G401 (cell line): ENCODE results near the gene FIZ1. TPM values are rescaled to one million over a fixed set of nuclear protein-coding genes. Genes with fewer than 3 reads are reported as not detected.

Experiments
- DNase-seq: peaks from one replicate; pipeline ENCODE4 v3.0.0-alpha.2; 2015; ENCODE audit warnings: low spot score
- in situ Hi-C: cut with HindIII; loops from 2 replicates; pipeline ENCODE4 v1.10.0; 2016; ENCODE audit warnings: low sequenced_read_pairs, mixed read lengths
- total RNA-seq: library from RNA; depleted of rRNA; stranded (reverse); fragments of >200 nt; shearing (Covaris generic); gene quantifications from 2 replicates; pipeline ENCODE4 v1.2.3, GENCODE V29; 2014

Gene FIZ1
- total RNA-seq, 1 experiment from 2014 or later: 7.7 TPM

DNA sequence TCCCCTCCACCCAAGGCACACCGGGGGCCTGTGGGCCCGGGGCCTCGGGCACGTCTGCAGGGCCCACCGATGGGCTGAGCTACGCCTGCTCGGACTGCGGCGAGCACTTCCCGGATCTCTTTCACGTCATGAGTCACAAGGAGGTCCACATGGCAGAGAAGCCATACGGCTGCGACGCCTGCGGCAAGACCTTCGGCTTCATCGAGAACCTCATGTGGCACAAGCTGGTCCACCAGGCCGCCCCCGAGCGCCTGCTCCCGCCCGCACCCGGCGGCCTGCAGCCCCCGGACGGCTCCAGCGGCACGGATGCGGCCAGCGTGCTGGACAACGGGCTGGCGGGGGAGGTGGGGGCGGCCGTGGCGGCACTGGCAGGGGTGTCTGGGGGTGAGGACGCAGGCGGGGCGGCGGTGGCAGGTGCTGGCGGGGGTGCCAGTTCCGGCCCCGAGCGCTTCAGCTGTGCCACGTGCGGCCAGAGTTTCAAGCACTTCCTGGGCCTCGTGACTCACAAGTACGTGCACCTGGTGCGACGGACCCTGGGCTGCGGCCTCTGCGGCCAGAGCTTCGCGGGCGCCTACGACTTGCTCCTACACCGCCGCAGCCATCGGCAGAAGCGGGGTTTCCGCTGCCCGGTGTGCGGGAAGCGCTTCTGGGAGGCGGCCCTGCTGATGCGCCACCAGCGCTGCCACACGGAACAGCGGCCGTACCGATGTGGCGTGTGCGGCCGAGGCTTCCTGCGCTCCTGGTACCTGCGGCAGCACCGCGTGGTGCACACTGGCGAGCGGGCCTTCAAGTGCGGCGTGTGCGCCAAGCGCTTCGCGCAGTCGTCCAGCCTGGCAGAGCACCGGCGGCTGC, 16.5 kb upstream of the FIZ1 start:
- in situ Hi-C loops: no loop called here
- DNase-seq: no peak

DNA sequence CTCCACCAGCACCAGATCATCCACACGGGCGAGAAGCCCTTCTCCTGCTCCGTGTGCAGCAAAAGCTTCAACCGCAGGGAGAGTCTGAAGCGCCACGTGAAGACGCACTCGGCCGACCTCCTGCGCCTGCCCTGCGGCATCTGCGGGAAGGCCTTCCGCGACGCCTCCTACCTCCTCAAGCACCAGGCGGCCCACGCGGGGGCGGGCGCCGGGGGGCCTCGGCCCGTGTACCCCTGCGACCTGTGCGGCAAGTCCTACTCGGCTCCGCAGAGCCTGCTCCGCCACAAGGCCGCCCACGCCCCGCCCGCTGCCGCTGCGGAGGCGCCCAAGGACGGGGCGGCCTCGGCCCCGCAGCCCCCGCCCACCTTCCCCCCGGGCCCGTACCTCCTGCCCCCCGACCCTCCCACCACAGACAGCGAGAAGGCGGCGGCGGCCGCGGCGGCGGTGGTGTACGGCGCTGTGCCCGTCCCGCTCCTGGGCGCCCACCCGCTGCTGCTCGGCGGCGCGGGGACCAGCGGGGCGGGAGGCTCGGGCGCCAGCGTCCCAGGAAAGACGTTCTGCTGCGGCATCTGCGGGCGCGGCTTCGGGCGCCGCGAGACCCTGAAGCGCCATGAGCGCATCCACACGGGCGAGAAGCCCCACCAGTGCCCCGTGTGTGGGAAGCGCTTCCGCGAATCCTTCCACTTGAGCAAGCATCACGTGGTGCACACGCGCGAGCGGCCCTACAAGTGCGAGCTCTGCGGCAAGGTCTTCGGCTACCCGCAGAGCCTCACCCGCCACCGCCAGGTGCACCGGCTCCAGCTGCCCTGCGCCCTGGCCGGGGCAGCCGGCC, 15.6 kb upstream of the FIZ1 start:
- DNase-seq: no peak
- in situ Hi-C loops: no loop called here

DNA sequence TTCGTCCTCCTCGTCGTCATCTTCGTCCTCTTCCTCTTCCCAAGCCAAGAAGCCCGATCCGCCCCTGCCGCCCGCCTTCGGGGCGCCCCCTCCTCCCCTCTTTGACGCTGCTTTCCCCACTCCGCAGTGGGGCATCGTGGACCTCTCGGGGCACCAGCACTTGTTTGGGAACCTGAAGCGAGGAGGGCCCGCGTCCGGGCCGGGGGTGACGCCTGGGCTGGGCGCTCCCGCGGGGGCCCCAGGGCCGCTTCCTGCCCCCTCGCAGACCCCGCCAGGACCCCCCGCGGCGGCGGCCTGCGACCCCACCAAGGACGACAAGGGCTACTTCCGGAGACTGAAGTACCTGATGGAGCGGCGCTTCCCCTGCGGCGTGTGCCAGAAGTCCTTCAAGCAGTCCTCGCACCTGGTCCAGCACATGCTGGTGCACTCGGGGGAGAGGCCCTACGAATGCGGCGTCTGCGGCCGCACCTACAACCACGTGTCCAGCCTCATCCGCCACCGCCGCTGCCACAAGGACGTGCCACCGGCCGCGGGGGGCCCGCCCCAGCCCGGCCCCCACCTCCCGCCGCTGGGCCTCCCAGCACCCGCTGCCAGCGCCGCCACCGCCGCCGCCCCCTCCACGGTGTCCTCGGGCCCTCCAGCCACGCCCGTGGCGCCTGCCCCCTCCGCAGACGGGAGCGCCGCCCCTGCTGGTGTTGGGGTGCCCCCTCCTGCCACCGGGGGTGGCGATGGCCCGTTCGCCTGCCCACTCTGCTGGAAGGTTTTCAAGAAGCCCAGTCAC, 14.8 kb upstream of the FIZ1 start:
- in situ Hi-C loops: no loop called here
- no peak for DNase-seq

DNA sequence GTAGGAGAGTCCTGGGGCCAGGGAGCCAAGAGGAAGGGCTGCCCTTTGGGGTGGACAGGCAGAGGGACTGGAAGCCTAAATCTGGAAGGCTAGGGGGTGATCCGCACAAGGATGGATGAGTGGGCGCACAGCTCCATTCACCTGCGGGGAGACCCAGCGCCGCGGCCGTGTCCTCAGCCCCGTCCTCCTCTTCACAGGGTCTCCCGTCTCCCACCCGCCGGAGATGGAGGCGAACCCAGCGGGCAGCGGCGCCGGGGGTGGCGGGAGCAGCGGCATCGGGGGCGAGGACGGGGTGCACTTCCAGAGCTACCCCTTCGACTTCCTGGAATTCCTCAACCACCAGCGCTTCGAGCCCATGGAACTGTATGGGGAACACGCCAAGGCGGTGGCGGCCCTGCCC, 14.1 kb upstream of the FIZ1 start:
- DNase-seq: no peak
- in situ Hi-C loops: no loop called here

DNA sequence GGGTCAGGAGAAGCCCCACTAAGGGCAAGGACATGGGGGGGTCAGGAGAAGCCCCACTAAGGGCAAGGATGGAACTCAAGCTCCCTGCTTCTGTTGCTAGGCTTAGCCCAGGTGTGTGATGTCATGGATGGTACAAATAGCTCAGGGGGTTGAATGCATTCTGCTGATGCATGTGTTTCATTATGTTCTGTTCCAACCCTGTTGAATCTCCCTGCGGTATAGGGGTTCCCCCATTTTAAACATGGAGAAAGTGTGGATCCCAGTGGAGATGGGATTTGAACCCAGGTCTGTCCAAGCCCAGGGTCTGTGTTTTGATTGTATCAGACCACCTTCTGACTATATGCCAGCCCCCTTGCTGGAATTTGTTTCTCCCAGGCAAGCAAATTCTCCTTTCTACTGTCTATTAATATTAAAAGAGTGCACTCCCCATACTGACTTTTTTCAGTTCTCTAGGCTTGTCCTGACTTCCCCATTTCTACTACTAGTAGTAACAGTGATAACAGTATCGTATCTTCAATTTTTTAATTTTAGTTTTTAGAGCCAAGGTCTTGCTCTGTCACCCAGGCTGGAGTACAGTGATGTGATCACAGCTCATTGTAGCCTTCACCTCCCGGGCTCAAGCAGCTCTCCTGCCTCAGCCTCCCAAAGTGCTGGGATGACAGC, 12.8 kb upstream of the FIZ1 start:
- in situ Hi-C loops: no loop called here
- DNase-seq: no peak

DNA sequence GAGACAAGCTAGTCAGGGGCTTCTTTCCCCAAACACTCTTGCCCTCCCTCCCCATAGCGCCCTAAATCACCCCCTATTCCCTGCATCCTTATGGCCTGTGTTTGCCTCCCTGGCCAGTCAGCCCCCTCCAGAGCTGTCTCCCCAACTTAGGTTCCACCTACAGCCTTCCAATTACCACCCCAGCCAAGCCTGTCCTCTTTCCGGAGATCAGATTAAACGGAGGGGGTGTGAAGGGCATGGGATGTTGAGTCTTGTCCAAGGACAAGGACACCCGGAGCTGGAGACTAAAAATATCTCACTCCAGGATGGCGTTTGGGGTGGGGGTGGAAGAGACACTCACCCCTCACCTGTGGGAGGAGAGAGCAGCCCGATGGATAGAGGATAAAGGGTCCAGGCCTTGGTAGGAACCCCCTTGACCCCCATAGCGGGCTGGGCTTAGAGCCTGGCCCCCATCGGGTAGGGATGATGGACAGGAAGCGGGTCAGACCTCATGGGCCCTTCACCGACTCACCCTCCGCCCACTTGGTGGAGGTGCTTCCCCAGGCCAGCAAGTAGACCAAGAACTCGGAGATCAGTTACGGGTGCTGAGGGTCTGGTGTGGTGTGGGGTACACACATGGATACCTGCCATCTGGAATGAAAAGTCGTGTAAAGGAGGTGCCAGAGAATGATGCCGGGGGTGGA, 12.1 kb upstream of the FIZ1 start:
- DNase-seq: no peak
- in situ Hi-C loops: no loop called here

DNA sequence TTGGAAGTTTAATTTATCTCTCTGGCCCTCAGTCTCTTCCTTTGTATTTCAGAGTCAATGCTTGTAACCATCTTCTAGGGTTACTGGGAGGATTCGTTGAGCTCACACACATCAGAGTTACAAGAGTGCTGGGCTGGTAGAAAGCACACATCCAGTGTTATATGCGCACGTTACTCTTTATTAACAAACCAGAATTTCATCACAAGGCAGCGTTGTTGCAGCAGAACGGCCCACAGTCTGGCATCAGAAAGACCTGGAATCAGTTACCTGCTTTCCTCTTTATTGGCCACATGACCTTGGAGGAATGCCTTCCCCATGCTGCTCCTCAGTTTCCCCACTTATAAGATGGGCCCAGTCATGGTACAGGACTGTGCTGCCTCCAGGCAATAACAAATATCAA, 10.0 kb upstream of the FIZ1 start:
- in situ Hi-C loops: no loop called here
- no peak for DNase-seq

DNA sequence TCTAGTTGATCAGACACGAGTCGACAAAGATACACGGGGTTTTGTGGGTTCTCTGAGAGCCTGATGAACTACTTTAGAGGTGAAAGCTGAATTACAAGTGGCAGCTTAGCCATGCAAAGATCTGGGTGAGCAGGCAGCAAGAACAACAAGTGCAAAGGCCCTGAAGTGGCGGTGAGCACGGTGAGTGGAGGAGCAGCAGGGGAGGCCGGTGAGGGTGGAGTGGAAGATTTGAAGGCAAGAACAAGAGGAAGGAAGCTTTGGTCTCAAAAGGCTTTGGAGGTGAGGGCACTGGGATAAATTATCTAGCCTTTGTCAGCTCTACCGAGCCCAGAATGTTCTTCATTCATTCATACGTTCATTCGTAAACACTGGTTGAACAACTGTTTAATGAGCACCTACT, 7.5 kb upstream of the FIZ1 start:
- DNase-seq: no peak
- in situ Hi-C loops: no loop called here

DNA sequence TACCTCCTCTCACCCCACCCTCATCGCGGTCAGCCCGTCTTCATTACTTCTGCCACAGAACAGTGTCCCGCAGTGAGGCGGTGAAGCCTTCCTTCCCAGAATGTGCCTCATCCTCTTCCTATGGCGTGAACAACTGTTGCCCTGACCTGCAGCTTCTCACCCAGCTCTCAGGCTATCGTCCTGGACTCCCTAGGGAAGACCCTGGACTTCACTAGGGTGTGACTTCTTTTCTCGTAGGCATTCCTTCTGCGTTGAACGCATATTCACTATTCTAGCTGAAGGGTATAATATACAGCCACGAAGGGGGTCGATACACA, 7.1 kb upstream of the FIZ1 start:
- no peak for DNase-seq
- in situ Hi-C loops: no loop called here

DNA sequence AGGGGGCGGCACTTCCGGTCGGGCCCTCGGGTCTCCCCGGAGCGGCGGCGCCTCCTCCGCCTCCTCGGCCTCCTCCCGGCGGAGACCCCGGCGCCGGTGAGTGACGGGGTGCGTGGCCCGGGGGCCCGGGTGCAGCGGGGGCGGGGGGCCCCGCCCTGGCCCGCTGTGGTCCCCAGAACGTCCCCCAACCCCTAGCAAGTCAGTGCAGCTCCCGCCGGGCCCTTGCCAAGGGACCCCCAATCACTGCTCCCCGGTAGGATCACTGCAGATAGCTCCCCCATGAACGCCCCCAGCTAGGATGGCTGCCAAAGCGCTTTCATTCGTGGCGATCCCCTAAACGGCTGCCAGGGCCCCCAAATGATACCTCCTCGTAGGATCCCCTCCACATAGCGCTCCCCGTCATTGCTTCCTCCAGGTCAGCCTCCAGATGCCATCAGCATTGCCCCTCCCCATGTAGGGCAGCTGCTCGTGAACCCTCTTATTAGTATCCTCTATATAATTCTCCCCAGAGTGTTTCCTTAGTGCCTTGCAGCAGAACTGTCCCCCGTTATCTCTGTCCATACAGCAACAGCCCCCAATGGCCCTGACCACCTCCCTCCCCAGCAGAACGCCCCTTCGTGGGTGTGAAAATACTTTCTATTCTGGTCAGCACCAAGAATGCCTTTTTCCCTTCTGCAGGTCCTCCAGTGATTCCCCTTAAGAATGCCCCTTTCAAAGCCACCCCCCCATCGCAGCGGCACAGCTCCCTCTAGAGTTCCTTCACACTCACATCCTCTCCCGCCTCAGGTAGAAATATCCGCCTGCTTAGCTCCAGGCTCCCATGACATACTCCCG, 6.5 kb upstream of the FIZ1 start, which contains the start of gene ZNF865:
Gene ZNF865 (plus strand): TSS at position 11 of the 834 bp plus-strand sequence. CDS start 7,972 bp downstream, outside the sequence.
- DNase-seq: peak; percentile 94
- in situ Hi-C loops: no loop called here

DNA sequence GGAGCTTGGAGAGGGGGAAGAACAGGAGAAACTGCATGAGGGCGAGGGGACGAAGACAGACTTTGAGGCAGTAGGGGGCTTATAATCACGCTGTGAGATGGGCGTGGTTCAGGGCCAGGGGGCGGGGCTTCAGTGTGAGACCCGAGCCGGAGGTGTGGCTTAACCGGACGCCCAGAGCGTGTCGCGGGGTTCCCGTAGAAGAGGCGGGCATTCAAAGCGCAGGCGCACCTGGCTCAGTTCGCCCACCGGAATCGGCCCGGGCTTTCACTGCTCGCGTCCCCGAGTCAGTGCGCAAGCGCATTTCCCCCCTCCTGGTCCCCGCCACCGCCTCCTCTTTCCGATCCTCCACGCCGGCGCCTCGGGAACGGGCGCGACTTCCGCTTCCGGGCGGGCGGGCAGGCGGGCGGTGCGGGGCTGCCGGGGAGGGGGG, 5.9 kb upstream of the FIZ1 start:
- peak; percentile 94 for DNase-seq
- in situ Hi-C loops: no loop called here

DNA sequence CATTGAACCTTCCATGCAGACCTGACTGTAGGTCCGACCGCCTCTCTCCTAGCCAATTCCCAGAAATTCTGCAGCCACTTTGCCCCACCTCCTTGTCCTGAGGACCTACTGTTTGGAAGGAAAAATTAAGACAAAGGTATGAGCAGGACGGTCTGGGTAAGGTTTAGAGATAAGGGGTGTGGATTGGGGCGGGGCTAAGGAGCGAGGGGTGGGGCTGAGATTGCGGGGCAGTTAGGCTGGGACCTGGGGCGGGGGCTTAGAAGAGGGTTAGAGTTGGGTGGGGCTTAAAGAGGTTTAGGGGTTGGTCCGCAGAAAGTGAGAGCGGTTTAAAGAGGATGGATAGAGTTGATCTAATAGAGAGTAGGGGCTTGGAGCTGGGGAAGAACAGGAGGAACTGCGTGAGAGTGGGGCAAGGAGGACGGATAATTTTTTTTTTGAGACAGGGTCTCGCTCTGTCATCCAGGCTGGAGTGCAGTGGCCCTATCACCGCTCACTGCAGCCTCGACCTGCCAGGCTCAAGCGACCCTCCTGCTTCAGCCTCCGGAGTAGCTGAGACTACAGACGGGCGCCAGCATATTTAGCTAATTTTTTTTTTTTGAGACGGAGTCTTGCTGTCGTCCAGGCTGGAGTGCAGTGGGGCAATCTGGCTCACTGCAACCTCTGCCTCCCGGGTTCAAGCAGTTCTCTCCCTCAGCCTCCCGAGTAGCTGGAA, 4.4 kb upstream of the FIZ1 start:
- in situ Hi-C loops: no loop called here
- DNase-seq: no peak

DNA sequence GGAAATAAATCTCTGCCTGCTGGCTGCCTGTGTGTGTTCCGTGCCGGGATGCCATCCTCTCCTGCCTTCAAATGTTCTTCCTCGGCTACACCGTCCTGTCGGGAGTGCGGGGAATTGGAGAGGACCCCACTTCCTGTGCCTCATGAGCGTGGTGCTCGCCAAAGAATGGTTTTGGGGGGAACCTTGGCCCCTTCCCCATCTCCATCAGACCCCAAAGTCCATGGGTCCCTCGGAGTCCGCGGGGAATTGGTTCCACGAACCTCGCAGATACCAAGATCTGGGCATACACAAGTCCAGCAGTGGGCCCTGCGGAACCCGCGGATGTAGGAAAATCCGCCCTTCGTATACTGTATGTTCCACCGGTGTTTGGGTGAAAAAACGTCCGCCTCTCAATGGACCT, 3.8 kb upstream of the FIZ1 start:
- DNase-seq: no peak
- in situ Hi-C loops: no loop called here

DNA sequence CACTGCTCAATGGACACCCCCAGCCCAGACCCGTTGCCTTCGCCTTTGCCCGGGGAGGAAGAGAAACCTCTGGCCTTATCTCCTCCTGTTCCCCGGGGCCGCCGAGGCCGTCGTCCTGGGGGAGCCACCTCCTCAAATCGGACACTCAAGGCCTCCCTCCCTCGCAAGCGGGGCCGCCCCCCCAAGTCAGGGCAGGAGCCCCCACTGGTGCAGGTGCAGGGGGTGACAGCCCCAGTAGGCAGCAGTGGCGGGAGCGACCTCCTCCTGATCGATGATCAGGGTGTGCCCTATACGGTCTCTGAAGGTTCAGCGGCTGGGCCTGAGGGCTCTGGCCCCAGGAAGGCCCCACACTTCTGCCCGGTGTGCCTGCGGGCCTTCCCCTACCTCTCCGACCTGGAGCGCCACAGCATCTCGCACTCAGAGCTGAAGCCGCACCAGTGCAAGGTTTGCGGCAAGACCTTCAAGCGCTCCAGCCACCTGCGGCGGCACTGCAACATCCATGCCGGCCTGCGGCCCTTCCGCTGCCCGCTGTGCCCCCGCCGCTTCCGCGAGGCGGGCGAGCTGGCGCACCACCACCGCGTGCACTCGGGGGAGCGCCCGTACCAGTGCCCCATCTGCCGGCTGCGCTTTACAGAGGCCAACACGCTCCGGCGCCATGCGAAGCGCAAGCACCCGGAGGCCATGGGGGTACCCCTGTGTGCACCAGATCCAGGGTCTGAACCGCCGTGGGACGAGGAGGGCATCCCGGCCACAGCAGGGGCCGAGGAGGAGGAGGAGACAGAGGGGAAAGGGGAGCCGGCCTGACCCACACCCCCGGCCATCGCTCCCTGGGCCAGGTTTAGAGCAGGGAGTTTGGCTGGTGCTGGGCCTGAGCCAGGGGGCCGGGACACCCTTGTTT, 3.0 kb upstream of the FIZ1 start:
- no peak for DNase-seq
- in situ Hi-C loops: no loop called here

DNA sequence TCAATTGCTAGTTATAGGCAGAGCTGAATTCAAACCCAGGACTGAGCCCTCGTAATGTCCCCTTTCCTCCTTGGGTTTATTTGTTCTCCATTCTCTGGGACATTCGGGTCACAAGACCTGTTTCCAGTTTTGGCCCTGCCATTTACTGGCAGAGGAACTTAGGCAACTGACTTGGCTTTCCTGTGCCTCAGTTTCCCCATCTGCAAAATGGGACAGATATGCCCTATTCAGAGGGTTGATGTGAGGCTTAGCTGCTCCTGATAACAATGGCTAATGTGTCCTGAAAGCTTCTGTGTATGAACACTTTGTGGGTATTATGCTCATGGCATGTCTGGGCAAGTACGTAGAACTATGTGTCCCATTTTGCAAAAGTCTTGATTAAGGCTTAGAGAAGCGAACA, 1.8 kb upstream of the FIZ1 start:
- in situ Hi-C loops: no loop called here

DNA sequence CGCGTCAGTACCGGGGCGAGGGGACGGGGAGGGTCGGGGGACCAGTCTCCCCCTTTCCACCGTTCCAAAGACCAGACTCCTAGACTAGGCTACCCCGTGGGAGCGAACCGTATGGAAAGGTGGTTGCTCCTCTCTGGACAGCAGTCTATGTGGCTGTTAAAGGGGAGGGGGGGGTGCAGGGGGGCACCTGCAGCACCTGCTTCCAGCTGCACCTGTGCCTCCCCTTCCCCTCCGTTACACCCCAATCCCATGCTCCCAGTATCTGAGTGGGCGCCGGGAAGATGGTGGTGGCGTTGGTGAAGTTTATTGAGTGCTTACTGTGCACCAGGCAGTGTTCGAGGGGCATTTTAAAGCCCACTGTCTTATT, 1.3 kb upstream of the FIZ1 start:
- in situ Hi-C loops: no loop called here
- DNase-seq: no peak

More for the DNA sequence above, 1.8 kb upstream of the FIZ1 start:
- DNase-seq: no peak
